H1 (cell line): ENCODE data around the gene SKIC8. TPM values are rescaled to one million over a fixed set of nuclear protein-coding genes. Genes with fewer than 3 reads are reported as not detected.

Experiments
- CTCF ChIA-PET: fragments of 300-600 bp; sonication (Branson Sonifier 250); formaldehyde crosslinking; loops from one replicate; lab custom pipeline; 2021; ENCODE audit not compliant: partially characterized antibody; lab: Charles Lee
- POLR2A ChIA-PET: fragments of 300-600 bp; sonication (Branson Sonifier 250); formaldehyde crosslinking; loops from one replicate; lab custom pipeline; 2021; ENCODE audit warnings: inconsistent platforms; ENCODE audit not compliant: partially characterized antibody; lab: Charles Lee
- DNase-seq, 2 experiments: peaks; one replicate each; pipeline versions ENCODE4 v3.0.0 to v3.0.0-alpha.2; 2010 to 2022; ENCODE audit warnings: low spot score in 2 of 2, low read depth in 1 of 2, mixed read lengths in 1 of 2
- FAIRE-seq: peaks from 2 replicates; lab custom pipeline; 2011; peaks lifted over from hg19 to GRCh38; lab: Jason Lieb, UNC
- H2AFZ ChIP-seq: 2 replicates; pipeline ENCODE4 v1.8.1; 2012; ENCODE audit warnings: low read length, inconsistent platforms
- H2AK5ac ChIP-seq: 2 replicates; pipeline ENCODE4 v1.6.1; 2013; ENCODE audit warnings: low read depth, low read length
- H2BK120ac ChIP-seq: replicated peaks from 2 replicates; pipeline ENCODE3; 2013; ENCODE audit warnings: low read depth, low read length, inconsistent platforms
- H2BK12ac ChIP-seq: 2 replicates; pipeline ENCODE4 v1.6.1; 2013; ENCODE audit warnings: low read depth, low read length
- H2BK15ac ChIP-seq: 2 replicates; pipeline ENCODE4 v1.6.1; 2013; ENCODE audit warnings: low read length
- H2BK20ac ChIP-seq: 2 replicates; pipeline ENCODE4 v1.6.1; 2013; ENCODE audit warnings: low read length
- H2BK5ac ChIP-seq: 2 replicates; pipeline ENCODE4 v1.6.1; 2013; ENCODE audit warnings: low read depth, low read length
- H3K14ac ChIP-seq: 2 replicates; pipeline ENCODE4 v1.6.1; 2013; ENCODE audit warnings: inconsistent platforms; ENCODE audit not compliant: insufficient read length
- H3K18ac ChIP-seq: 2 replicates; pipeline ENCODE4 v1.6.1; 2013; ENCODE audit warnings: low read length; ENCODE audit errors: extremely low read depth
- H3K23ac ChIP-seq: 2 replicates; pipeline ENCODE4 v1.6.1; 2013; ENCODE audit warnings: inconsistent platforms; ENCODE audit not compliant: insufficient read length
- H3K23me2 ChIP-seq: 2 replicates; pipeline ENCODE4 v1.6.1; 2013; ENCODE audit warnings: low read depth, low read length
- H3K27ac ChIP-seq: 2 replicates; pipeline ENCODE4 v1.6.1; 2011; ENCODE audit warnings: low read depth, low read length, inconsistent platforms
- H3K27me3 ChIP-seq, 4 experiments: replicated peaks in 1 of 4; 1 replicate in 1 of 4; 2 replicates in 3 of 4; pipeline versions ENCODE4 v1.6.1 to v1.8.1; 2011 to 2013; ENCODE audit warnings: low read length in 3 of 4, mild to moderate bottlenecking in 3 of 4, inconsistent platforms in 2 of 4, mixed read lengths in 2 of 4, moderate library complexity in 1 of 4; ENCODE audit not compliant: control insufficient read depth in 3 of 4, insufficient read depth in 3 of 4; ENCODE audit errors: extremely low read depth in 1 of 4
- H3K36me3 ChIP-seq, 4 experiments: 2 replicates each; pipeline versions ENCODE4 v1.6.1 to v1.8.1; 2011 to 2013; ENCODE audit warnings: mild to moderate bottlenecking in 4 of 4, low read length in 3 of 4, moderate library complexity in 2 of 4, control low read depth in 1 of 4, inconsistent platforms in 1 of 4; ENCODE audit not compliant: insufficient read depth in 4 of 4, control insufficient read depth in 2 of 4
- H3K4ac ChIP-seq: replicated peaks from 2 replicates; pipeline ENCODE3; 2013; ENCODE audit warnings: low read length, low read depth, mixed read lengths, inconsistent platforms; ENCODE audit not compliant: insufficient read length
- H3K4me1 ChIP-seq, 4 experiments: replicated peaks in 1 of 4; 1 replicate in 1 of 4; 2 replicates in 3 of 4; pipeline versions ENCODE4 v1.6.1 to v1.8.1; 2011 to 2013; ENCODE audit warnings: low read length in 3 of 4, inconsistent platforms in 2 of 4, mixed read lengths in 1 of 4; ENCODE audit not compliant: insufficient read depth in 4 of 4, control insufficient read depth in 3 of 4
- H3K4me2 ChIP-seq, 2 experiments: 2 replicates each; pipeline versions ENCODE4 v1.6.1 to v1.8.1; 2011 to 2013; ENCODE audit warnings: low read depth in 2 of 2, low read length in 2 of 2, control low read depth in 1 of 2, inconsistent platforms in 1 of 2, mild to moderate bottlenecking in 1 of 2; ENCODE audit not compliant: insufficient read depth in 1 of 2
- H3K4me3 ChIP-seq, 4 experiments: fragments of 200-600, 300-600 bp in 1 of 4; sonication (generic), shearing (Covaris generic), sonication (Bioruptor Twin) in 1 of 4; 2 replicates each; pipeline versions ENCODE4 v1.5.1 to v1.8.1; 2011 to 2016; ENCODE audit warnings: low read length in 4 of 4, low read depth in 3 of 4, control low read depth in 2 of 4, inconsistent platforms in 2 of 4, mild to moderate bottlenecking in 2 of 4, mixed read lengths in 1 of 4, moderate library complexity in 1 of 4; ENCODE audit not compliant: insufficient read depth in 2 of 4; ENCODE audit errors: extremely low read depth in 1 of 4
- H3K56ac ChIP-seq: replicated peaks from 2 replicates; pipeline ENCODE3; 2013; ENCODE audit warnings: low read depth, mild to moderate bottlenecking, mixed read lengths, low read length, inconsistent platforms; ENCODE audit not compliant: insufficient read length
- H3K79me1 ChIP-seq: 2 replicates; pipeline ENCODE4 v1.6.1; 2013; ENCODE audit warnings: low read depth, low read length, control low read depth
- H3K79me2 ChIP-seq, 2 experiments: 2 replicates each; pipeline versions ENCODE4 v1.6.1 to v1.8.1; 2012 to 2013; ENCODE audit warnings: low read length in 2 of 2, mild to moderate bottlenecking in 2 of 2, inconsistent platforms in 1 of 2; ENCODE audit not compliant: insufficient read depth in 2 of 2, control insufficient read depth in 1 of 2
- H3K9ac ChIP-seq, 4 experiments: replicated peaks in 1 of 4; 1 replicate in 1 of 4; 2 replicates in 3 of 4; pipeline versions ENCODE4 v1.6.1 to v1.8.1; 2011 to 2013; ENCODE audit warnings: low read depth in 3 of 4, low read length in 3 of 4, control low read depth in 2 of 4, mild to moderate bottlenecking in 2 of 4, moderate library complexity in 2 of 4, inconsistent platforms in 1 of 4; ENCODE audit errors: extremely low read depth in 1 of 4
- H3K9me3 ChIP-seq, 2 experiments: 2 replicates each; pipeline versions ENCODE4 v1.6.1 to v1.8.1; 2012 to 2013; ENCODE audit warnings: mild to moderate bottlenecking in 2 of 2, moderate library complexity in 2 of 2, control low read depth in 1 of 2, inconsistent platforms in 1 of 2, low read depth in 1 of 2, low read length in 1 of 2, mixed read lengths in 1 of 2; ENCODE audit not compliant: insufficient read depth in 2 of 2
- H4K20me1 ChIP-seq, 2 experiments: replicated peaks in 1 of 2; 2 replicates each; pipeline versions ENCODE3 to v1.8.1; 2011 to 2013; ENCODE audit warnings: inconsistent platforms in 2 of 2, low read length in 2 of 2, mild to moderate bottlenecking in 1 of 2; ENCODE audit not compliant: insufficient read depth in 2 of 2, control insufficient read depth in 1 of 2
- H4K5ac ChIP-seq: 2 replicates; pipeline ENCODE4 v1.6.1; 2013; ENCODE audit warnings: low read length, low read depth, mixed read lengths, inconsistent platforms; ENCODE audit not compliant: insufficient read length
- H4K8ac ChIP-seq: 2 replicates; pipeline ENCODE4 v1.8.0; 2013; ENCODE audit warnings: mild to moderate bottlenecking, moderate library complexity, low read length, inconsistent platforms; ENCODE audit not compliant: insufficient read depth; ENCODE audit errors: extremely low read depth
- H4K91ac ChIP-seq: replicated peaks from 2 replicates; pipeline ENCODE3; 2013; ENCODE audit warnings: low read length, mixed read lengths, inconsistent platforms; ENCODE audit not compliant: insufficient read length
- ASH2L ChIP-seq: fragments of 200-600, 300-600 bp; sonication (generic); IDR thresholded peaks from one replicate; pipeline ENCODE4 v1.7.1; 2017; ENCODE audit warnings: low read length
- CEBPB ChIP-seq: IDR thresholded peaks from 2 replicates; pipeline ENCODE4 v1.6.1; 2012; ENCODE audit warnings: low read depth, low read length
- GABPA ChIP-seq: IDR thresholded peaks from 2 replicates; pipeline ENCODE4 v1.6.1; 2011; ENCODE audit warnings: mild to moderate bottlenecking, low read length, moderate library complexity, borderline replicate concordance; ENCODE audit not compliant: insufficient read depth
- GTF2F1 ChIP-seq: IDR thresholded peaks from 2 replicates; pipeline ENCODE4 v1.6.1; 2012; ENCODE audit warnings: low read depth, low read length, improper control_type of control experiment, borderline replicate concordance
- HDAC2 ChIP-seq, 2 experiments: fragments of 300-600 bp in 1 of 2; sonication (generic) in 1 of 2; IDR thresholded peaks; 2 replicates each; pipeline ENCODE4 v1.6.1; 2011 to 2012; ENCODE audit warnings: low read depth in 2 of 2, low read length in 2 of 2, mild to moderate bottlenecking in 2 of 2, moderate library complexity in 2 of 2, borderline replicate concordance in 1 of 2, inconsistent platforms in 1 of 2
- HDAC6 ChIP-seq: IDR thresholded peaks from one replicate; pipeline ENCODE4 v1.7.1; 2012; ENCODE audit warnings: low read depth, mild to moderate bottlenecking, inconsistent platforms, low read length, moderate library complexity
- KDM1A ChIP-seq: fragments of 200-600, 300-600 bp; sonication (generic); IDR thresholded peaks from 2 replicates; pipeline ENCODE4 v1.7.1; 2016; ENCODE audit warnings: mild to moderate bottlenecking, low read length, borderline replicate concordance
- POU5F1 ChIP-seq: IDR thresholded peaks from 2 replicates; pipeline ENCODE4 v1.6.1; 2011; ENCODE audit warnings: low read depth, mild to moderate bottlenecking, low read length, moderate library complexity
- RNF2 ChIP-seq: fragments of 200-900, 300-1000 bp; sonication (generic); IDR thresholded peaks from 2 replicates; pipeline ENCODE4 v1.7.1; 2016; ENCODE audit warnings: borderline replicate concordance, low read depth, mild to moderate bottlenecking, antibody characterized with exemption, low read length; ENCODE audit not compliant: poor library complexity, severe bottlenecking; ENCODE audit errors: missing control alignments
- SIN3A ChIP-seq, 2 experiments: IDR thresholded peaks in 1 of 2; conservative IDR thresholded peaks in 1 of 2; 2 replicates each; pipeline ENCODE4 v1.6.1; 2011 to 2012; ENCODE audit warnings: low read length in 2 of 2, improper control_type of control experiment in 1 of 2, low read depth in 1 of 2, mild to moderate bottlenecking in 1 of 2
- SP4 ChIP-seq: IDR thresholded peaks from 2 replicates; pipeline ENCODE4 v1.6.1; 2012; ENCODE audit warnings: low read length, inconsistent platforms
- TAF1 ChIP-seq: IDR thresholded peaks from 2 replicates; pipeline ENCODE4 v1.6.1; 2011; ENCODE audit warnings: mild to moderate bottlenecking, low read depth, low read length
- TEAD4 ChIP-seq: IDR thresholded peaks from 2 replicates; pipeline ENCODE4 v1.6.1; 2012; ENCODE audit warnings: low read depth, low read length, inconsistent platforms, mixed read lengths
- ZNF274 ChIP-seq: IDR thresholded peaks from 2 replicates; pipeline ENCODE4 v1.7.0; 2012; ENCODE audit warnings: low read length, borderline replicate concordance; ENCODE audit errors: extremely low read depth
- WGBS, 2 experiments: shearing (Covaris generic) in 1 of 2; methylation state at CpG; one replicate each; pipeline versions ENCODE4 v1.1.6 to v1.1.7; 2013 to 2015; ENCODE audit warnings: low lambda C conversion rate in 2 of 2, mixed read lengths in 2 of 2, inconsistent platforms in 1 of 2, low coverage in 1 of 2, missing lambda C conversion rate in 1 of 2; ENCODE audit not compliant: insufficient replicate concordance in 2 of 2, insufficient coverage in 1 of 2, insufficient read length in 1 of 2; ENCODE audit errors: extremely low coverage in 1 of 2, missing lambda C conversion rate in 1 of 2; 5-methylcytosine and 5-hydroxymethylcytosine counted together
- polyA plus RNA-seq, 7 experiments: library from polyadenylated mRNA; depleted of rRNA in 3 of 7; stranded (reverse) in 5 of 7; unstranded in 2 of 7; fragments of >200 nt in 5 of 7; fragments of 200-250 nt in 2 of 7; gene quantifications; 1 replicate in 5 of 7; 2 replicates in 1 of 7; 4 replicates in 1 of 7; pipeline versions ENCODE4 v1.2.1 to v1.2.3, GENCODE V29; 2011 to 2013; ENCODE audit warnings: missing spikeins in 2 of 7, mixed read lengths in 2 of 7
- total RNA-seq: library from RNA; stranded (reverse); fragmentation: NEBNext Ultra II Directional; extraction: Animal tissue kit (Norgen Biotek cat#: 25700); gene quantifications from 2 replicates; pipeline ENCODE4 v1.2.1, GENCODE V29; 2021

Gene SKIC8
- total and polyA plus RNA-seq, 2 of the 8 experiments (the other 6 are each of a cell fraction or from before 2014, with no cell fraction given) = 44.2 to 77.7 TPM

GRCh38 chr15:78291052-78291451 is 8.4 kb downstream of the SKIC8 start:
- Histone ChIP-seq H3K4me1 (no peaks in the 10 kb centered on the region), H3K4me3 (no peak overlapping the region), H4K91ac (no peak overlapping the region), H3K18ac (no peak overlapping the region), H3K79me2 (no peaks in the 10 kb centered on the region), H3K36me3 (peaks cover 0 to 9% (median 4%) of the 10 kb centered on the region in 4 experiments; a peak in 5 of 8 replicates), H3K9ac (no peak overlapping the region), H3K14ac (no peak overlapping the region), H3K27ac (no peak overlapping the region), H4K8ac (no peak overlapping the region), H2AFZ (no peak overlapping the region), H2BK20ac (no peak overlapping the region), H2BK12ac (no peak overlapping the region), H3K4me2 (no peak overlapping the region), H3K27me3 (no peaks in the 10 kb centered on the region), H2BK5ac (no peak overlapping the region), H3K9me3 (no peaks in the 10 kb centered on the region), H2BK120ac (no peak overlapping the region), H2AK5ac (no peak overlapping the region), H3K4ac (no peak overlapping the region), H3K79me1 (no peaks in the 10 kb centered on the region), H4K20me1 (peaks cover 0 to 2% of the 10 kb centered on the region in 2 experiments), H3K56ac (no peak overlapping the region), H3K23me2 (no peaks in the 10 kb centered on the region), H3K23ac (no peak overlapping the region), H2BK15ac (no peak overlapping the region), H4K5ac (no peak overlapping the region)
- FAIRE-seq = no peak
- DNase-seq = no peak
- WGBS, 2 experiments = 85% methylated on average over 2 of the region's 2 CpGs; no CpG with 5 or more reads in 1 of the 2 experiments
- CTCF ChIA-PET = interaction anchor here (0.7 to 2.2 kb wide), 6 partner anchors 10 to 332 kb away, joined by 3 to 9 read pairs (median 4); no protein-coding TSS in a partner anchor
- POLR2A ChIA-PET = interaction anchor here (0.7 kb wide), 1 partner anchor 9 kb away, joined by 3 read pairs; the partner anchor contains the start of gene SKIC8
- no peak for TF ChIP-seq HDAC6
- no peak for TF ChIP-seq RNF2
- TF ChIP-seq POU5F1 = no peak
- TF ChIP-seq SIN3A (conservative IDR thresholded peaks at IDR 0.05 in 1 of 2, IDR thresholded peaks at IDR 0.05 in 1 of 2; ENCODE audit: low read depth in 1 of 2, low read length in 2 of 2) = no peak
- TF ChIP-seq ASH2L = no peak
- no peak for TF ChIP-seq GABPA
- no peak for TF ChIP-seq TEAD4
- no peak for TF ChIP-seq KDM1A
- no peak for TF ChIP-seq GTF2F1
- TF ChIP-seq ZNF274 = no peak
- no peak for TF ChIP-seq SP4
- no peak for TF ChIP-seq HDAC2 (IDR thresholded peaks at IDR 0.05; ENCODE audit: borderline replicate concordance in 1 of 2, low read depth in 2 of 2, low read length in 2 of 2)
- no peak for TF ChIP-seq CEBPB
- no peak for TF ChIP-seq TAF1
